Measurements from ENCODE around the gene KDELR3. TPM values are rescaled to one million over a fixed set of nuclear protein-coding genes. Genes with fewer than 3 reads are reported as not detected.

Gene KDELR3
- total and polyA plus RNA-seq, 3 experiments from 2014 or later: 0.13 to 0.45 (median 0.33) TPM

GRCh38 chr22:38510416-38510970 lies 42.6 kb downstream of the KDELR3 start:
- H3K4me1 ChIP-seq (ENCODE audit: insufficient read depth, low read length): peaks cover 9% of the 10 kb centered on the region
- H3K9me3 ChIP-seq (ENCODE audit: low read length): no peaks in the 10 kb centered on the region
- no peaks in the 10 kb centered on the region for H3K36me3 ChIP-seq (ENCODE audit: insufficient read depth, low read length)
- no peak overlapping the region for H3K4me3 Mint-ChIP-seq
- peaks cover 0 to 1% (median 0%) of the 10 kb centered on the region in 5 donors for H3K9me3 Mint-ChIP-seq
- DNase-seq: no peak
- H3K27me3 ChIP-seq (ENCODE audit: insufficient read depth, low read length, poor library complexity, severe bottlenecking): no peaks in the 10 kb centered on the region
- H3K27ac Mint-ChIP-seq: no peak overlapping the region
- ChIA-PET POLR2A (no interaction called here), CTCF (interaction anchor here (1.0 to 1.5 kb wide), 3 partner anchors 11 to 458 kb away, joined by 3 to 4 read pairs (median 3); no protein-coding TSS in a partner anchor)
- H3K4me1 Mint-ChIP-seq: peaks cover 17% of the 10 kb centered on the region in 3 donors
- H3K27ac ChIP-seq (ENCODE audit: low read depth, low read length): no peak overlapping the region
- peaks cover 0 to 7% (median 0%) of the 10 kb centered on the region in 3 donors for H3K36me3 Mint-ChIP-seq
- H3K27me3 Mint-ChIP-seq: peaks cover 0 to 8% of the 10 kb centered on the region in 2 donors
- no peak overlapping the region for H3K4me3 ChIP-seq (ENCODE audit: low read length)

- peaks cover 5 to 6% (median 5%) of the 10 kb centered on the region in 3 donors for H3K4me1 Mint-ChIP-seq
Observed at GRCh38 chr22:38513063-38513462, 45.2 kb downstream of the KDELR3 start.

GRCh38 chr22:38518620-38519019 lies 50.7 kb downstream of the KDELR3 start:
- Histone ChIP-seq H3K27me3 (ENCODE audit: insufficient read depth, low read length, poor library complexity, severe bottlenecking) (no peaks in the 10 kb centered on the region), H3K36me3 (ENCODE audit: insufficient read depth, low read length) (no peaks in the 10 kb centered on the region), H3K9me3 (ENCODE audit: low read length) (no peaks in the 10 kb centered on the region), H3K4me1 (ENCODE audit: insufficient read depth, low read length) (no peaks in the 10 kb centered on the region), H3K4me3 (ENCODE audit: low read length) (no peak overlapping the region), H3K27ac (ENCODE audit: low read depth, low read length) (no peak overlapping the region)
- Mint-ChIP-seq H3K9me3 (no peaks in the 10 kb centered on the region), H3K36me3 (no peaks in the 10 kb centered on the region), H3K27ac (peak overlapping the region in 1 of 8 donors; percentile 33), H3K4me1 (no peaks in the 10 kb centered on the region), H3K4me3 (no peak overlapping the region), H3K27me3 (peaks cover 3 to 8% of the 10 kb centered on the region in 2 donors)
- DNase-seq: no peak
- CTCF ChIA-PET: no interaction called here
- POLR2A ChIA-PET: no interaction called here

More at GRCh38 chr22:38513063-38513462, 45.2 kb downstream of the KDELR3 start:
- no peaks in the 10 kb centered on the region for H3K36me3 Mint-ChIP-seq
- no peaks in the 10 kb centered on the region for H3K27me3 ChIP-seq (ENCODE audit: insufficient read depth, low read length, poor library complexity, severe bottlenecking)
- ChIA-PET CTCF (interaction anchor here (0.7 to 1.3 kb wide), 2 partner anchors 57 to 59 kb away, joined by 3 read pairs; partner anchors contain the start of gene DMC1), POLR2A (interaction anchor here (0.7 to 1.1 kb wide), 2 partner anchors 11 to 130 kb away, joined by 3 to 5 read pairs; no protein-coding TSS in a partner anchor)
- no peak overlapping the region for H3K27ac Mint-ChIP-seq
- no peaks in the 10 kb centered on the region for H3K36me3 ChIP-seq (ENCODE audit: insufficient read depth, low read length)
- no peaks in the 10 kb centered on the region for H3K4me1 ChIP-seq (ENCODE audit: insufficient read depth, low read length)
- no peak overlapping the region for H3K27ac ChIP-seq (ENCODE audit: low read depth, low read length)
- no peak overlapping the region for H3K4me3 ChIP-seq (ENCODE audit: low read length)
- no peak overlapping the region for H3K4me3 Mint-ChIP-seq
- DNase-seq: peak; percentile 13 to 61 (median 44)
- H3K9me3 Mint-ChIP-seq: no peaks in the 10 kb centered on the region
- H3K9me3 ChIP-seq (ENCODE audit: low read length): no peaks in the 10 kb centered on the region
- H3K27me3 Mint-ChIP-seq: no peaks in the 10 kb centered on the region

- Mint-ChIP-seq H3K36me3 (no peaks in the 10 kb centered on the region), H3K4me1 (no peaks in the 10 kb centered on the region), H3K27me3 (peaks cover 6 to 11% of the 10 kb centered on the region in 2 donors), H3K4me3 (no peak overlapping the region), H3K9me3 (no peaks in the 10 kb centered on the region), H3K27ac (no peak overlapping the region)
- Histone ChIP-seq H3K4me3 (ENCODE audit: low read length) (no peak overlapping the region), H3K36me3 (ENCODE audit: insufficient read depth, low read length) (no peaks in the 10 kb centered on the region), H3K27ac (ENCODE audit: low read depth, low read length) (no peak overlapping the region), H3K27me3 (ENCODE audit: insufficient read depth, low read length, poor library complexity, severe bottlenecking) (no peaks in the 10 kb centered on the region), H3K9me3 (ENCODE audit: low read length) (no peaks in the 10 kb centered on the region), H3K4me1 (ENCODE audit: insufficient read depth, low read length) (no peaks in the 10 kb centered on the region)
- CTCF ChIA-PET: no interaction called here
- DNase-seq: no peak
- POLR2A ChIA-PET: no interaction called here
Observed at GRCh38 chr22:38519453-38520250, 51.8 kb downstream of the KDELR3 start.

- no peaks in the 10 kb centered on the region for H3K4me1 Mint-ChIP-seq
- no peak for DNase-seq
- no peaks in the 10 kb centered on the region for H3K9me3 Mint-ChIP-seq
- H3K27me3 Mint-ChIP-seq: peaks cover 6 to 15% of the 10 kb centered on the region in 2 donors
- H3K27ac Mint-ChIP-seq: no peak overlapping the region
- Histone ChIP-seq H3K9me3 (ENCODE audit: low read length) (no peaks in the 10 kb centered on the region), H3K4me1 (ENCODE audit: insufficient read depth, low read length) (no peaks in the 10 kb centered on the region), H3K4me3 (ENCODE audit: low read length) (no peak overlapping the region), H3K36me3 (ENCODE audit: insufficient read depth, low read length) (no peaks in the 10 kb centered on the region), H3K27ac (ENCODE audit: low read depth, low read length) (no peak overlapping the region), H3K27me3 (ENCODE audit: insufficient read depth, low read length, poor library complexity, severe bottlenecking) (no peaks in the 10 kb centered on the region)
- H3K4me3 Mint-ChIP-seq: no peak overlapping the region
- CTCF ChIA-PET: interaction anchor here (1.6 kb wide), 1 partner anchor 49 kb away, joined by 4 read pairs; no protein-coding TSS in a partner anchor
- no peaks in the 10 kb centered on the region for H3K36me3 Mint-ChIP-seq
- POLR2A ChIA-PET: no interaction called here
Observed at GRCh38 chr22:38523029-38523428, 55.1 kb downstream of the KDELR3 start.

- Histone ChIP-seq H3K9me3 (ENCODE audit: low read length) (no peaks in the 10 kb centered on the region), H3K27me3 (ENCODE audit: insufficient read depth, low read length, poor library complexity, severe bottlenecking) (no peaks in the 10 kb centered on the region), H3K4me3 (ENCODE audit: low read length) (no peak overlapping the region), H3K36me3 (ENCODE audit: insufficient read depth, low read length) (no peaks in the 10 kb centered on the region), H3K4me1 (ENCODE audit: insufficient read depth, low read length) (no peaks in the 10 kb centered on the region), H3K27ac (ENCODE audit: low read depth, low read length) (no peak overlapping the region)
- no peak for DNase-seq
- H3K27me3 Mint-ChIP-seq: peaks cover 6 to 15% of the 10 kb centered on the region in 2 donors
- no peaks in the 10 kb centered on the region for H3K36me3 Mint-ChIP-seq
- H3K4me3 Mint-ChIP-seq: no peak overlapping the region
- POLR2A ChIA-PET: no interaction called here
- no peaks in the 10 kb centered on the region for H3K9me3 Mint-ChIP-seq
- no peaks in the 10 kb centered on the region for H3K4me1 Mint-ChIP-seq
- CTCF ChIA-PET: interaction anchor here (1.6 kb wide), 1 partner anchor 49 kb away, joined by 4 read pairs; no protein-coding TSS in a partner anchor
- peak overlapping the region in 1 of 8 donors; percentile 60 for H3K27ac Mint-ChIP-seq
Observed at GRCh38 chr22:38523479-38523878, 55.6 kb downstream of the KDELR3 start.

GRCh38 chr22:38524429-38524828 lies 56.5 kb downstream of the KDELR3 start:
- Histone ChIP-seq H3K4me1 (ENCODE audit: insufficient read depth, low read length) (no peaks in the 10 kb centered on the region), H3K36me3 (ENCODE audit: insufficient read depth, low read length) (no peaks in the 10 kb centered on the region), H3K27me3 (ENCODE audit: insufficient read depth, low read length, poor library complexity, severe bottlenecking) (no peaks in the 10 kb centered on the region), H3K27ac (ENCODE audit: low read depth, low read length) (no peak overlapping the region), H3K9me3 (ENCODE audit: low read length) (no peaks in the 10 kb centered on the region), H3K4me3 (ENCODE audit: low read length) (no peak overlapping the region)
- DNase-seq: no peak
- Mint-ChIP-seq H3K4me1 (no peaks in the 10 kb centered on the region), H3K27me3 (peaks cover 6 to 15% of the 10 kb centered on the region in 2 donors), H3K9me3 (no peaks in the 10 kb centered on the region), H3K36me3 (no peaks in the 10 kb centered on the region), H3K4me3 (no peak overlapping the region), H3K27ac (no peak overlapping the region)
- POLR2A ChIA-PET: interaction anchor here (1.0 kb wide), 1 partner anchor 9 kb away, joined by 4 read pairs; no protein-coding TSS in a partner anchor
- CTCF ChIA-PET: no interaction called here

Measured in CD8-positive, alpha-beta memory T cell (primary cell).